Stimulated activated CD8-positive, alpha-beta memory T cell treated with anti-CD3 and anti-CD28 coated beads, Interleukin-15, amount 100 ng/mL, for 24 hours (primary cell): ENCODE measurements around the gene SPEN.
"Not testable (repeated sequence)": the region's sequence is repeated elsewhere in the genome, so short reads cannot be mapped to it uniquely, and the experiment has no call there.

Source experiments
- DNase-seq: peaks from one replicate; pipeline ENCODE4 v3.0.0-alpha.2; 2020; ENCODE audit warnings: low read depth

The SPEN gene

GRCh38 chr1:15896841-15897610, 49.5 kb downstream of the SPEN start:
- not testable (repeated sequence) for DNase-seq

- no peak for DNase-seq
These were observed 51.8 kb downstream of the SPEN start for GRCh38 chr1:15899266-15899665.

GRCh38 chr1:15900662-15901279, 53.3 kb downstream of the SPEN start:
- DNase-seq: no peak

GRCh38 chr1:15902882-15903281, 55.4 kb downstream of the SPEN start:
- no peak for DNase-seq

- no peak for DNase-seq
These were observed 61.1 kb downstream of the SPEN start for GRCh38 chr1:15908597-15908996.

GRCh38 chr1:15911141-15911540, 63.6 kb downstream of the SPEN start:
- no peak for DNase-seq

GRCh38 chr1:15911927-15912326, 64.4 kb downstream of the SPEN start:
- DNase-seq: no peak

- not testable (repeated sequence) for DNase-seq
These were observed 66.1 kb downstream of the SPEN start for GRCh38 chr1:15913607-15914006.

- DNase-seq: no peak
These were observed 68.5 kb downstream of the SPEN start for GRCh38 chr1:15915991-15916390.

- no peak for DNase-seq
These were observed 68.9 kb downstream of the SPEN start for GRCh38 chr1:15916417-15916816.

- DNase-seq: no peak
These were observed 69.4 kb downstream of the SPEN start for GRCh38 chr1:15916916-15917315.

- no peak for DNase-seq
These were observed 71.6 kb downstream of the SPEN start for GRCh38 chr1:15918962-15919715.

- DNase-seq: no peak
These were observed 75.7 kb downstream of the SPEN start for GRCh38 chr1:15923241-15923640.

GRCh38 chr1:15926448-15926847, 78.9 kb downstream of the SPEN start:
- not testable (repeated sequence) for DNase-seq

- DNase-seq: no peak
These were observed 81.8 kb downstream of the SPEN start for GRCh38 chr1:15928971-15929965.

GRCh38 chr1:15931401-15931800, 83.9 kb downstream of the SPEN start:
- no peak for DNase-seq

- DNase-seq: no peak
These were observed 84.4 kb downstream of the SPEN start for GRCh38 chr1:15931884-15932283.

GRCh38 chr1:15932612-15933011, 85.1 kb downstream of the SPEN start:
- no peak for DNase-seq

- no peak for DNase-seq
These were observed 86.2 kb downstream of the SPEN start for GRCh38 chr1:15933684-15934083.

GRCh38 chr1:15934211-15935055, 86.9 kb downstream of the SPEN start:
- DNase-seq: no peak
